T follicular helper cell (primary cell): ENCODE results near the gene SEPTIN12.

ENCODE experiments used
- DNase-seq: peaks from one replicate; pipeline ENCODE4 v3.0.0-alpha.2; 2020; ENCODE audit warnings: low read depth
- total RNA-seq, 2 experiments: gene quantifications; one replicate each; lab custom pipeline; 2026; lab: John Stamatoyannopoulos, UW

SEPTIN12 gene, protein sequence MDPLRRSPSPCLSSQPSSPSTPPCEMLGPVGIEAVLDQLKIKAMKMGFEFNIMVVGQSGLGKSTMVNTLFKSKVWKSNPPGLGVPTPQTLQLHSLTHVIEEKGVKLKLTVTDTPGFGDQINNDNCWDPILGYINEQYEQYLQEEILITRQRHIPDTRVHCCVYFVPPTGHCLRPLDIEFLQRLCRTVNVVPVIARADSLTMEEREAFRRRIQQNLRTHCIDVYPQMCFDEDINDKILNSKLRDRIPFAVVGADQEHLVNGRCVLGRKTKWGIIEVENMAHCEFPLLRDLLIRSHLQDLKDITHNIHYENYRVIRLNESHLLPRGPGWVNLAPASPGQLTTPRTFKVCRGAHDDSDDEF
- 0 to 0.06 reads per million in 2 experiments for total RNA-seq

GRCh38 chr16:4787627-4788482 lies at the start of gene SEPTIN12:
SEPTIN12 (minus strand) TSS chr16:4788345; CDS start chr16:4787645, 700 bp downstream.
- no peak for DNase-seq

- DNase-seq = no peak
Observed at GRCh38 chr16:4836727-4837126, 48.6 kb upstream of the SEPTIN12 start.

DNA sequence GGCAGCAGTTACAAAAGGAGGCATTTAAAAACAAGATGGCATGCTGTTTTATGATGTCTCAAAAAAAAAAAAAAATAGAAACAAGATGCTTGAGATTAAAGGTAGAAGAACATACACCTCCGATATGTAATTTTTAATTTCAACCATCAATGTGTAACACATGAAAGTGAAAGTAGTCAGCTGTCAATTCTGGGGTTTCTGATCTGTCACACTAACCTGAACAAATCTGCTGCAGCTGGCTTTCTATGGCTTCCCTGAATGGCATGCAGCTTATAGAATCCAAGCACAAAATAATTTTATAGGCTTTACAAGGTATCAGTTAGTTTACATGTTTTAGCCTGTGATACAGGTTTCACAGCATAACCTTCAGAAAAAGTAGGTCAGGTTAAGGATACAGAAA lies 45.4 kb upstream of the SEPTIN12 start:
- no peak for DNase-seq

DNA sequence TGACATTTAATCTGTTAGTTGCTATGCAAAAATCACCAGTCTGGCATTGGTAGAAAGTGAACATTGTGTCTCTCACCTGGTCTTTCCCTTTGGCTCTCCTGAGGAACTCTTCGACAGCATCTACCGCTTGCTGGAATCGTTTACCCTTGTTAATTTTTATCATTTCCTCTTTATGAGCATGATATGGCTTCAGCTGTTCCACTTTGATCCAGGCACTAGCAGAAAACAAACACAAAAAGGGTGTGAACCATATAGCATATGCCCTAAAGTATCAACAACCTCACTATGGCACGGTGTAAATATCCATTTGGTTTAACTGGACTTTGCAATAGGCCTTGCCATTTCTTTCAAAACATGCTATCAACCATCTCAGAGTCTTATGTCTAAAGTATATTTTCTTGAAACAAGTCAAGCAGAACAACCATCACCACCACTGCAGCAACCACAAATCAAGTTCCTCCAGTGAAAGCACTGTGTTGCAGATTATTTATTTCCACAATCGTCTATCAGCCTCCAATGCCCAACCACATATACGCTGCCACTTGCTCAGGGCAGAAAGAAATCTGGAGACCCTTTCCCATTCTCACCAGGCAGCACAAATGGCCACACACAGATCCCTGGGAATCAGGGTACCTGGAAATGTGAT lies 44.7 kb upstream of the SEPTIN12 start:
- no peak for DNase-seq

DNA sequence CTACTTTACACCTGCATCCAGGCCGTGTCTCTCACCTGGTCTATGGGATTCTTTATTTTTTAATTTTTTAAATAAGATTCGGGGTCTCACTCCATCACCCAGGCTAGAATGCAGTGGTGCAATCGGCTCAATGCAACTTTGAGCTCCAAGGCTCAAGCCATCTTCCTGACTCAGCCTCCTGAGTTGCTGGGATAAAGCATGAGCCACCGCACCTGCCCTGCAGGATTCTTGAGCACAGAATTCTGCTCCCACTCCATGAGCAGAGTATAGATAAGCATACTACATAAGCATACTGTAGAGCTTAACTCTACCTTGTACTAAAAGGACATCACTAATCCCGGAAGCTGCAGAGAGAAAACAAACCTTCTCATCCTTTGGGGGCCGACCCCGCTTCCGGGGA lies 43.5 kb upstream of the SEPTIN12 start:
- no peak for DNase-seq

DNA sequence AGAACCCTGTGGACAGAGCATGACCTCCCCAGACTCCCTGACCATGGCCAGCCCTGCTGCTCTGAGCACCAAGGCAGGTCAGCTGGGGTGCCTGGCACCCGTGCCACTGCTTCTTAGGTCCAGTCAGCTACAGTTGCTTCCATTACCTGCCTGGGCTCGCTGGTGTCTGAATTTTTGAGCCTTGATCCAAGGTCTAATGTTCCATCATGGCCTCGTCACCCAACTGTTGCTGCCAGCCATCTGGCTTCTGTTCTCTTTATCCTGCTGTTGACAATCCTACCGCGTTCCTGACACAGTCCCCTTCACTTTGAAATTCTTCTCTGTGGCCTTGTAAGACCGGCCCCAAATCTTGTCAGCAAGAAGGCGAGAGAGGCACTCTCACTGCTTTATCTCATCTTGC lies 42.3 kb upstream of the SEPTIN12 start:
- no peak for DNase-seq

DNA sequence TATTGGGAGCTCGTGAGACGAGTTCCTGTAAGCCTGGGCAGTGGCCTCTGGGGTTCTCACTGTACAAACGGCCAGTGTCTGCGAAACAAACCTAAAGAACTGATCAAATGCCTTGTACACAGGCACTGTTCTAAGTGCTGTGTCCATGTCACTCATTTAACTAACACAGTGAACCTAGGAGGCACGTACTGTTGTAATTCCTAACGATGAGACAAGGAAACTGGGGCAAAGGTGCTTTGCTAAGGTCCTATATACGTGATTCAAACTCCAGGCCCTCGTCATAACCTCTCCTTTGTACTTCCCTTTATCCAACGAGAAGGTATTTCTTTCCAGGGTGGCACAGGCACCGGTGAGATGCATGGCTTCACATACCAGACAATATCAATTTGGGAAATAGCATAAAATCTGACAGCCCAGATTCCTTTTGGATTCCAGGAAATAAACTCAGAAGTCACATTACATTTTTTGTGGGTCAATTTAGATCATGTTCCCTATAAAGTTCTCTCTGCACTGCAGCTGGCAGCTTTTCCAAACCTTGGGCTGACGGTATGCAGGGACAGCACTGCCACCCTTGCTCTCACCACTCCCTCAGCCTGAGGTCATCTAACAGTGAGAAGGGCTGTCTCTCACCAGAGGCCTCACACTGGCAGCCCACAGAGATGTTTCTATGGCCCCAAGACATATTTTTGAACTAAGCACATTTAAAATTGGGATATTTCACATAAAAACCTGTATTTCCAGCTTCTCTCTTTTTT lies 40.6 kb upstream of the SEPTIN12 start:
- no peak for DNase-seq

- DNase-seq = no peak
Observed at GRCh38 chr16:4826980-4827379, 38.8 kb upstream of the SEPTIN12 start.

- no peak for DNase-seq
Observed at GRCh38 chr16:4826526-4826925, 38.4 kb upstream of the SEPTIN12 start.

DNA sequence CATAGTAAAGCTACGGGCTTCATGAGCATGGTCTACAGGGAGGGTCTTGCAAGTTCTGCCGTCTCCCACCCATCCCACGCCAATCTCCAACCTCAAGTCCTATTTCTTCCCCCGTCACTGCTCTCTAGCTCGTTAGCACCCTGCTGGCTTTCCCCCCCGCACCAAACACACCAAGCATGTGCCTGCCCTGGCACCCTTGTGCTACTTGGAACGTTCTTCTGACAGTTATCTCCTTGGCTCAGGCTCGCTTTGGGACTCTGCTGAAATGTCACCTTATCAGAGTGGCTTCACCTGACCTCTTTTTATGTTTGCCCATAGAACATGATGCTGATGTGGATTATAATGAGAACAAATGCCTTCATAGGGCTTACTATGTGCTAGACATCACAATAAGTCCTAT lies 37.1 kb upstream of the SEPTIN12 start:
- DNase-seq = no peak

DNA sequence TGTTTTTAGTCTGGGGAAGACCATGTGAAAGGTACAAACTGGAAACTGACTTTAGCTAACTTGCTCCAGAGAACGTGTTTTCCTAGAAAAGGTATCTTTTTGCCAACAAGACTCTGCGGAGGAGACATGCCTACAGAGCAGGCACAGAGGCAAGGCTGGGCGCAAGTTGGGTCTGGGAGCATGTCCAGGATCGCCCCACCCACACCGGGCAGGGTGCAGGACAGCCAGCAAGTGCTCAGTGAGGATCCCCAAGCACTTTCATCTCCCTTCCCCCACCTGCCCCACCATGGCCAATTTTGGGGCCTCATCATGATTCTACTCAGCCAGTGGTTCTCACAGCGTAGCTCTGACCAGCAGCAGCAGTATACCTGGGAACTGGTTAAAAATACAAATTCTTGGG lies 32.5 kb upstream of the SEPTIN12 start:
- no peak for DNase-seq

DNA sequence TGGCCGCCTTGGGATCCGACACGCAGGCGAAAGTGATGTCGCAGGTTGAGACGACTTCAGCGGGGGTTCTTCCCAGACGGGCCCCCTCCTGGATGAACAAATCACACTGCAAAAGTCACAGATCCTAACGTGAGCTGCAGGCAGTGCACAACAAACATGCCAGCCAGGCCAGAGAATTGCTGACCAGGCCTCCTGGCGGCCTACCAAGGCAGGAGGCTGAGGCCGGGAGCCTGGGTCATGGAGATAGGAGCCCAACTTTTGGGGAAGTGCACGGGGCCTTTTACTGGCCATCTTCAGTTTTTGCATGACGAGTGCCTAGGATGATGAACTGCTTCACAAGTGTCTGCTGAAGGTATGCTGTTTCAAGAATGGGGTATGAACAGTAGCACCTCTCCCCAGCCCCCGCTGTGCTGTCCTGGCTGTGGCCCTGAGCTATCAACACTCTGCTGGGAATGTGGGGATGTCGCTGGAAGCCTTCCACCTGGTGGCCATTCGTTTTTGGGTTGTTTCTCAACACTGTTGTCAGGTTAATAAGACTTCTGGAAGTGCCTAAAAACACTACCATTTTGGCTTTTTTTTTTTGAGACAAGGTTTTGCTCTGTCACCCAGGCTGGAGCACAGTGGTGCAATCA lies 26.5 kb upstream of the SEPTIN12 start:
- no peak for DNase-seq

DNA sequence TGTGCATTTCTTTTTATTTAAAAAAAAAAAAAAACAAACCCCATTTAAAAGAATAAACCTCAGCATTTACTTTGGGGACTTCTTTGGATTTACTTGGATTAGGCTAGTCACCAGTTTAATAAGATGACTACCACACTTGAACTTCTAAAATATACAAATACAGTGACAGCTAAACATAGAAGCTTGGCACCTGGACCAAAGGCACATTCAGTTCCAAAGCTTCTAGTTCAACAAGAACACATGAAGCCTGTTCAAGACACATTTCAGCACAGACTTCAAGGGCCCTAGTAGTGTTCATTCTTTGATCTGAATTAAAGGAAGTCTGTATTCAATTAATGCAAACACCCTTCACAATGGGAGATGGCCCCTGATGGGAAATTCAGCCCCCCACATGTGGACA lies 25.9 kb upstream of the SEPTIN12 start:
- DNase-seq = no peak

GRCh38 chr16:4813251-4814003 lies 25.3 kb upstream of the SEPTIN12 start:
- no peak for DNase-seq

DNA sequence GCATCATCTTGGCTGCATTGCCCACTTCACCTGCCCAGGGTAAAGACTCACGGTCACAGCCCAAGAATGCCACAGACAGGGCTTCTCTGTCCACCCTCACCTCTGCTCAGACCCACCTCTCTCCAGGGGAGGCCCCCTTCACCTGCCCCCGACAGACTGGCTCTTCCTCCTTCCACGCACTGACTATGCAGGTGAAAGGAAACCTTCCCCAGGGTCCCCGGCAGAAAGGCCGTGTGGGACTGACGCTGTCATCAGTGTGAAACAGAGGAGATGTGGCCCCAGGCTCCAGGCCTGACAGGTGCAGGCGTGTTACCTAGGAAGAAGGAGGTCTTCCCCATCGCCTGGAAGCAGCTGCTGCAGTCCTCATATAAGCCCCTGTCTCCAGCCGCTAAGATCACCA lies 23.6 kb upstream of the SEPTIN12 start:
- no peak for DNase-seq

- DNase-seq = no peak
Observed at GRCh38 chr16:4811242-4811641, 23.1 kb upstream of the SEPTIN12 start.

GRCh38 chr16:4806280-4806679 lies 18.1 kb upstream of the SEPTIN12 start:
- no peak for DNase-seq

DNA sequence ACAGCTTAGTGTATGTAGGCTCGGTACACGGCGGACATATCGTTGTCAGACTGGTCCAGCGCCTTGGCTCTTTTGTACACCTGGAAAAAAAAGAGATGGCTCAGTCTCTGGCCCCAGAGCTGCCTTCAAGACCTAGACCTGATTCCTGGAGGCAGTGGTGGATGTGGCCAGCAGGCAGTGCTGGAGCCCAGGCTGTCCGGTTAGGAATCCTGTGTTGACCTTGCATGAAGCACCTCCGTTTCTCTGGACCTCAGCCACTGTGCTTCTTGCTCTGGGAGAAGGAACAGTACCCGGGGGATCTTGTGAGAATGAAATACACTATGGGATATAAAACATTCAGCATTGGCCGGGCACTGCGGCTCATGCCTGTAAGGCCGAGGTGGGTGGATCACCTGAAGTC lies 17.1 kb upstream of the SEPTIN12 start:
- no peak for DNase-seq

- DNase-seq = no peak
Observed at GRCh38 chr16:4803898-4804762, 16.0 kb upstream of the SEPTIN12 start.

- DNase-seq = no peak
Observed at GRCh38 chr16:4803401-4803844, 15.3 kb upstream of the SEPTIN12 start.
